Loucy (cell line): ENCODE data around the gene CLNK.

Source experiments
- H2AFZ ChIP-seq: fragments of 200-600 bp; sonication (generic); 2 replicates; pipeline ENCODE4 v1.6.0; 2016; ENCODE audit warnings: antibody characterized with exemption, mild to moderate bottlenecking, low read length, moderate library complexity
- H3F3A ChIP-seq: fragments of 200-600 bp; 2 replicates; pipeline ENCODE4 v1.6.0; 2016; ENCODE audit warnings: antibody characterized with exemption, low read depth, mild to moderate bottlenecking
- H3K27me3 ChIP-seq: fragments of 200-600 bp; sonication (generic); 2 replicates; pipeline ENCODE4 v1.6.1; 2014; ENCODE audit warnings: low read length, mild to moderate bottlenecking; ENCODE audit not compliant: insufficient read depth, poor library complexity, severe bottlenecking
- H3K36me3 ChIP-seq: fragments of 200-600 bp; sonication (generic); 2 replicates; pipeline ENCODE4 v1.6.1; 2016; ENCODE audit warnings: low read length; ENCODE audit not compliant: insufficient read depth
- H3K4me1 ChIP-seq: fragments of 200-600 bp; sonication (generic); 2 replicates; pipeline ENCODE4 v1.5.1; 2014; ENCODE audit warnings: low read length, mild to moderate bottlenecking; ENCODE audit not compliant: insufficient read depth, poor library complexity, severe bottlenecking
- H3K4me2 ChIP-seq: fragments of 200-600 bp; sonication (generic); 2 replicates; pipeline ENCODE4 v1.6.0; 2014; ENCODE audit warnings: antibody characterized with exemption, low read length, low read depth, mild to moderate bottlenecking; ENCODE audit not compliant: poor library complexity, severe bottlenecking
- H3K4me3 ChIP-seq: fragments of 200-600 bp; sonication (generic); 2 replicates; pipeline ENCODE4 v1.5.1; 2014; ENCODE audit warnings: low read length, mild to moderate bottlenecking, mixed read lengths; ENCODE audit not compliant: poor library complexity, severe bottlenecking
- H3K79me2 ChIP-seq: fragments of 200-600 bp; sonication (generic); 2 replicates; pipeline ENCODE4 v1.6.1; 2014; ENCODE audit warnings: low read length; ENCODE audit not compliant: insufficient read depth
- H3K9ac ChIP-seq: fragments of 200-600 bp; sonication (generic); 2 replicates; pipeline ENCODE4 v1.6.0; 2014; ENCODE audit warnings: mild to moderate bottlenecking, low read depth, low read length, moderate library complexity; ENCODE audit not compliant: poor library complexity, severe bottlenecking
- H3K9me2 ChIP-seq: fragments of 200-600 bp; sonication (generic); replicated peaks from 2 replicates; pipeline ENCODE4 v1.6.1; 2016; ENCODE audit warnings: low read depth, low read length, mixed read lengths
- H3K9me3 ChIP-seq: fragments of 200-600 bp; sonication (generic); 2 replicates; pipeline ENCODE4 v1.6.1; 2014; ENCODE audit warnings: mild to moderate bottlenecking, antibody characterized with exemption, low read length, low read depth; ENCODE audit not compliant: insufficient read depth
- H4K20me1 ChIP-seq: fragments of 200-600 bp; sonication (generic); 2 replicates; pipeline ENCODE4 v1.6.0; 2014; ENCODE audit warnings: antibody characterized with exemption, low read length, mild to moderate bottlenecking; ENCODE audit not compliant: insufficient read depth, poor library complexity, severe bottlenecking
- CTCF ChIP-seq: fragments of 200-600 bp; sonication (generic); conservative IDR thresholded peaks from 2 replicates; pipeline ENCODE4 v1.5.1; 2014; ENCODE audit warnings: mild to moderate bottlenecking, antibody characterized with exemption, low read length
- EZH2phosphoT487 ChIP-seq: fragments of 200-600 bp; IDR thresholded peaks from 2 replicates; pipeline ENCODE4 v1.6.1; 2018; ENCODE audit warnings: antibody characterized with exemption, mild to moderate bottlenecking, moderate library complexity, borderline replicate concordance

CLNK gene

GRCh38 chr4:10611673-10612072, 72.9 kb downstream of the CLNK start:
- no peak overlapping the region for H2AFZ ChIP-seq
- no peak overlapping the region for H3K4me2 ChIP-seq

DNA sequence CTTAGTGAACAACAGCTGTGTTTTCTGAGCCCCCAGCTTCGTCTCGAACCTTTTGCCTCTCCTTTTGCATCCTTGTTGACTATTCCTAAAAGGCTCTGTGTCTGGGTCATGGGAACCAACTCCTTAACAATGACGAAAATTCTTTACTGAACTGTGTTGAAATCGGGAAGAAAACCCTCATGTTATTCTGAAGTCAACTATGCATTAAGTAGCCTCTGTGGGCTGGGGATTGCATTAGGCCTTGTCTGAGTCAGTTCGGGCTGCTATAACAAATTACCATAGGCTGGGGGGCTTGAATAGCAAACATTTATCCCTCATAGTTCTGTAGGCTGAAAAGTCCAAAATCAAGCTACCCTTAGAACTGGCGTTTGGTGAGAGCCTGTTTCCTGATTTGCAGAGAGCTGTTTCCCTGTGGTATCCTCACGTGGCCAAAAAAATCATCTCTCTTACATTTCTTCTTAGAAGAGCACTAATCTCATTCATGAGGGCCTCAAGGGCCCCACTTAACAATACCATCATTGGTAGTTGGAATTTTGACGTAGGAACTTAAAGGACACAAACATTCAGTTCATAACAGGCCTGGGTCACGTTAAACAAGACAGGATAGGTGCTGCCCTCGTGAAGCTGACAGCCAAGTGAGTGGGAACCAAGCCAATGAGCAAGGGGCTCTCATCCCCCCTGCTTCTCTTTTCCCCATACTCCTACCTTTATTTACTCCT, 75.9 kb downstream of the CLNK start:
- no peaks in the 10 kb centered on the region for H3K36me3 ChIP-seq
- no peaks in the 10 kb centered on the region for H3K27me3 ChIP-seq
- no peak overlapping the region for H3K4me2 ChIP-seq
- no peak overlapping the region for H2AFZ ChIP-seq
- no peaks in the 10 kb centered on the region for H3K9me2 ChIP-seq
- TF ChIP-seq EZH2phosphoT487 = no peak
- H3F3A ChIP-seq = no peaks in the 10 kb centered on the region
- H3K4me1 ChIP-seq = peaks cover 23% of the 10 kb centered on the region
- H3K9ac ChIP-seq = no peak overlapping the region
- no peaks in the 10 kb centered on the region for H4K20me1 ChIP-seq
- no peak overlapping the region for H3K4me3 ChIP-seq
- no peaks in the 10 kb centered on the region for H3K9me3 ChIP-seq
- H3K79me2 ChIP-seq = no peaks in the 10 kb centered on the region

More at GRCh38 chr4:10611673-10612072, 72.9 kb downstream of the CLNK start:
- TF ChIP-seq EZH2phosphoT487 (no peak), CTCF (no peak)
- Histone ChIP-seq H3K9ac (no peak overlapping the region), H3K79me2 (no peaks in the 10 kb centered on the region), H3K4me3 (no peak overlapping the region), H4K20me1 (no peaks in the 10 kb centered on the region), H3K9me3 (no peaks in the 10 kb centered on the region), H3K4me1 (peaks cover 23% of the 10 kb centered on the region), H3K27me3 (no peaks in the 10 kb centered on the region), H3F3A (no peaks in the 10 kb centered on the region), H3K36me3 (no peaks in the 10 kb centered on the region), H3K9me2 (no peaks in the 10 kb centered on the region)

- Histone ChIP-seq H3K36me3 (no peaks in the 10 kb centered on the region), H4K20me1 (no peaks in the 10 kb centered on the region), H3K27me3 (no peaks in the 10 kb centered on the region), H3K4me2 (no peak overlapping the region), H3K4me1 (peaks cover 23% of the 10 kb centered on the region), H3K9ac (no peak overlapping the region), H3K9me3 (no peaks in the 10 kb centered on the region), H3K79me2 (no peaks in the 10 kb centered on the region), H3K4me3 (no peak overlapping the region), H3F3A (no peaks in the 10 kb centered on the region), H3K9me2 (no peaks in the 10 kb centered on the region), H2AFZ (no peak overlapping the region)
- TF ChIP-seq CTCF (no peak), EZH2phosphoT487 (no peak)
These were observed 77.4 kb downstream of the CLNK start for GRCh38 chr4:10607206-10607605.

DNA sequence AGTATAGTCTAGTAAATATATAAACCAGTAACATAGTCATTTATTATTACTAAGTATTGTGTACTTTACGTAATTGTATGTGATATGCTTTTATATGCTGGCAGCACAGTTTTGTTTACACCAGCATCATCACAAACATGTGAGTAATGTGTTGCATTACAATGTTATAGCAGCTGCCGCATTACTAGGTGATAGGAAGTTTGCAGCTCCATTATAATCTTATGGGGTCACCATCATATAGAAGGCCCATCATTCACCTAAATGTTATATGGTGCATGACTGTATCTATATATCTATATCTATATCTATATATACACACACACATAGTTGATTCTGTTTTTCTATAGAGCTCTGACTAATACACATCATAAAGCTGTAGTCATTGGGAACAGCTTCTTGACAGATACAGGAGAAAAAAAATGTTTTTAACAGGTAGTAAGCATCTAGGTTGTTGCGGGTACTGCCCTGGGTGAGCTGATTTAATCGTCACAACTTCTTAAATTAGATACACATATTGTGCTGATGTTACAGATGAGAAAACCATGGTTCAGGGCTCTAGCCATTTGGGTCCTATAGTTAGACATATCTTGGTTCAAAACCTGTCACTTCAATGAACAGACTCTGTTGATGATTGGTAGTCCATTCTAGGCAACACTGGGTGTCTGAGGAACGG, 77.9 kb downstream of the CLNK start:
- Histone ChIP-seq H2AFZ (no peak overlapping the region), H3K9ac (no peak overlapping the region), H3K4me1 (peaks cover 23% of the 10 kb centered on the region), H3K4me3 (no peak overlapping the region), H3K9me3 (no peaks in the 10 kb centered on the region), H3K4me2 (no peak overlapping the region), H3K36me3 (no peaks in the 10 kb centered on the region), H3F3A (no peaks in the 10 kb centered on the region), H3K27me3 (no peaks in the 10 kb centered on the region), H4K20me1 (no peaks in the 10 kb centered on the region), H3K9me2 (no peaks in the 10 kb centered on the region), H3K79me2 (no peaks in the 10 kb centered on the region)
- TF ChIP-seq EZH2phosphoT487 (no peak), CTCF (no peak)
